Activated CD8-positive, alpha-beta memory T cell treated with anti-CD3 and anti-CD28 coated beads, Interleukin-2, amount 50 U/mL, for 1 hour (primary cell): ENCODE results near the gene ZNF512B.

Experiments used
- DNase-seq: peaks from one replicate; pipeline ENCODE4 v3.0.0-alpha.2; 2020; ENCODE audit errors: extremely low read depth

Gene ZNF512B

DNA sequence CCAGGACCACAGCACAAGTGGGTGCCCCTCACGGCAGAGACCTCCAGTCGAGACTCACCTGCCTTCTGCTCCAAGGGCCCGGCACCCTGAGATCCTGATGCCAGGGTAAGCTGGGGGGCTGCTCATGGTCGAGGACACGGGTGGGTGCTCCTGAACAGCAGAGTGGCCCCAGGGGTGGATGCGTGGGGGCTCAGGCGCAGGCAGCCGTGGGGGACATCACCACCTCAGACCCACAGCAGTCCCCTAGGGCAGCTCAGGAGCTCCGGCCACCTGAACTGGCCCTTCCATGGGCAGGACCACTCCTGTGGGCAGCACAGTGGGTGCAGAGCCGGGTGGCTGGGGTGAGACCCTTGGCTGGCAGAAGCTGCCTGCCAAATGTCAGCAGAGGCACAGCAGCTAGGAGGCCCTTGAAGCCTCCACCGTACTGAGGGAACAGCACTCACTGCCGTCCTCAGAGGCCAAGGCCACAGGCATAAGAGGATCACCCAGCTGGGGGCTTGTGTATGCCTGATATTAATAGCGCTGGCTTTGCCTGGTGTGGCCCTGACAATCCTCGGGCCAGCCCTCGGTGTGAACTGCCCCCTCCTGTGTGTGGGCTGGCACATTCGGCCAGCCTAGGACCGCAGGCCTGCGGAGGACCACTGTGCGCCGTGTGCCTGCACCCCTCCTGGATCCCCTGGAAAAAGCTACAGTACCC is 18.9 kb downstream of the ZNF512B start:
- DNase-seq, result no peak

DNA sequence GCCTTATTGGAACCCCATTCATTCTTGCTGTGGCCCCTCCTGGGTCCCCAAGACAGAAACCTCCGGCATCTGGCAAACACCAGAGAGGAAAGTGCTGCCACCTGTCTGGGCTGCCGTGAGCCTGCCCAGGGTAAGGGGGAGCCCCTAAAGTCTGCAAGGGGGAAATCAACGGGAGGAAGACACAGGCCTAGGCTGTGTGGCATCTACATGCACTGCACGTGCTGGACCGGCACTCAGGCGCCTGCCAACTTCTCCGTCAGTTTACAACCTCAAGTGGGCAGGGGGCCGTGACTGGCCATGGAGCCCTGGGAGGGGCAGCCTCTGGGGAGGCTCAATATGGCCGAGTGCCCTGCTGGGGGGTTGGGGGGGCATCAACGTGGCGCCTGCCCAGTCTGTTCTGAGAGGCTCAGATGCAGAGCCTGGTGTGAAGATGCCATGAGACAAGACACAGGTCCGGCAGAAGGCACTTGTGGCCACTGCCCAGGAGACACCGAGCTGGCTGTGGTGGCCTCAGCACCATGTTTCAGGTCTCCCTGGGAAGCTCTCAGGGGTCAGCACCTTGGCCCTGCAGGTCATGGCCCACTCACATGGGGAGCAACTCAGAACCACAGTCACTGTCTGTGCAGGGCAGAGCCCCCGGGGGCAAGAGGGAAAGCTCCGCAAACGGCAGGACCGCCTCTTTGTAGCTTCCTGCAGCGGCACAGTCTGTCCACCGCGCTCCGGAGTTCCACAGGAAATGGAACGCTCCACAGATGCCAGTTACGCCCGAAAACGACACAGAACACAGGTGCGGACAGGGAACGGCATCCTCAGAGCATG is 21.9 kb downstream of the ZNF512B start:
- DNase-seq, result no peak

DNA sequence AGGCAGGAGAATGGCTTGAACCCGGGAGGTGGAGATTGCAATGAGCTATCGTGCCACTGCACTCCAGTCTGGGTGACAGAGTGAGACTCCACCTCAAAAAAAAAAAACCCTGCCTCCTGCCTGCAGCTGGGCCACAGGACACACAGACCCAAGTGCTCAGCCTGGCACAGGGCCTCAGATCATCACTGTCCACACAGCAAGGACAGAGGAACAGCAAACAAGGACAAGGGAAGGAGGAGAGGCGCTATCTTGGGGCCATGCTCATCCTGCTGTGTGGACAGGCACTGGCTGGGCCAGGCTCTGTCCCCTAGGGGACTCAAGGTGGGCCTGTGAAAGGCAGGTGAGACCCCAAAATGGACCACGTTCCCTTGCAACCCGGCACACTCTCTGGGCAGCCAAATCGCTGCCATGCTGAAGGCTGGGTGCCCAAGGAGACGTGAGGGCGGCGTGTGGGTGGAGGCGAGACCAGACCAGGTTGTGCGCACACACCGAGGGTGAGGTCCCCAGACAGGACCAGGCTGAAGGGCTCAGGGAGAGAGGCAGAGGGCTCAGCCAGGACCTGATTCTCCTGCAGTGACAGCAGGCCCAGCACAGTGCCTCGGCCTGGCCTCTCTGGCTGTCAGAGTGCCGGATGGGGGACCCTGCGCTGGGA is 22.6 kb downstream of the ZNF512B start:
- no peak for DNase-seq

DNA sequence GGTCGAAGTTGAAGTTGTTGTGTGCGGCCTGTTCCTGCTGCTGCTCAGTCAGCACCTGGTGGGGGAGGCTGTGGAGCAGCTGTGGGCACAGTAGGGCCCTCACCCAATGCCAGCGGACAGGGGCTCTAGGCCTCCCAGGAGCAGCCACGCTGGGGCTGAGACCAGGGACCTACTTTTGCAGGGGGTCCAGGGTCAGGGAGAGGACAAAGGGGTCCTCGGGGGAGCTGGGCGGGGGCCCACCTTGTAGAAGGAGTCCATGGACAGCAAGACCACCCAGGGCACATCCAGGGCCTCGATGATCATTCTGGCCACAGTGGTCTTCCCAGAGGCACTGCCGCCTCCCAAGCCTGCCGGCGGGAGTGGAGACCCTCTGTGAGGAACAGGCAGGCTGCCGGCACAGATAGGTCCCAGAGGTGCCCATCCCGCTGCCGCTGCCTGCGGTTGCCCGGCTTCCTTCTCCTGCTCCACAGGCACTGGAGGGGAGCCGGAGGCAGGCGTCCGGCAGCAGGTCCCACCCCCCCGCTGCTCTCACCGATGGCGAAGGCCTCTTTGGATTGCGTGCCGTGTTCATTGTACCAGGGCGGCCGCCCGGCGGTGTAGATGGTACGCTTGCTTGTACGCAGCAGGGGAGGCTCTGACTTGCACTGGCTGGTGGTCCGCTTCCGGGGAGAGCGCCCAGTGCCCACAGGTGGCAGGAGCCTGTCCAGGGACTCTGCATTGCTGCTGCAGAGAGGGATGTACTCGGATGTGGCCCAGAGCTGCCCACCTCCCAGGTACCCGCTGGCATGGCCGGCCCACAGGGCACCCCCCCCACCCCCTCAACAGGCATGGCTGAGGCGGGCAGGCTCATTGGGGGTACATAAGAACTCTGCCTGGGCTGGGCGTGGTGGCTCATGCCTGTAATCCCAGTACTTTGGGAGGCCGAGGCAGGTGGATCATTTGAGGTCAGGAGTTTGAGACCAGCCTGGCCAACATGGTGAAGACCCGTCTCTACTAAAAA is 23.5 kb downstream of the ZNF512B start:
- no peak for DNase-seq

DNA sequence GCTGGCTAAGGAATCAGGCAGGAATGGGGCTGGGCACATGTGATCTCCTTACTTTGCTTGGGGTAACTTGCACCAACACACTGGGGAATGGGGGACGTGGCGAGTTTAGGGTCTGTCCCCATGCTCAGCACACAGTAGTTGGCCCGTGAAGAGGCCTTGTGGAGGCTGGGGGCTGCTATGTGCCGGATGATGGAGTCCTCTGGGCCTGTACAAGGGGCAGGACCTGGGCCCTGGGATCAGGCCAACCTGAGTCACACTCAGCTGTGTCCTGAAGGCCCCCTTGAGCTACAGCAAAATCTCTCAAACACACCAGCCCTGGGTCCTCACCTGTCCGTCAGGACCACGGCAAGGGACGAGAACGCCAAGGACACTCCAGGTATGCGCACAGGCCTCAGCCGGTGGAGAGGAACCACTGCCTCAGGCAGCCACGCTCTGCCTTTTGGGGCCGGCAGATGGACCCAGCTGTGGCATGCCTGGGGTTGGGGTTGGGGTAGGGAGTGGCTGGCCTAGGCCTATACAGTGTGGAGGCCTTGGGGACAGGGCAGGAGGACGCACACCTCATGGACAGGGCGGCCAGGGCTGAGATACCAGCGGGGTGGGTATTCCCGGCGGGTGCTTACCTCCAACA is 24.6 kb downstream of the ZNF512B start:
- DNase-seq, result no peak

- no peak for DNase-seq
Measured at GRCh38 chr20:63944078-63944941, 25.4 kb downstream of the ZNF512B start.

DNA sequence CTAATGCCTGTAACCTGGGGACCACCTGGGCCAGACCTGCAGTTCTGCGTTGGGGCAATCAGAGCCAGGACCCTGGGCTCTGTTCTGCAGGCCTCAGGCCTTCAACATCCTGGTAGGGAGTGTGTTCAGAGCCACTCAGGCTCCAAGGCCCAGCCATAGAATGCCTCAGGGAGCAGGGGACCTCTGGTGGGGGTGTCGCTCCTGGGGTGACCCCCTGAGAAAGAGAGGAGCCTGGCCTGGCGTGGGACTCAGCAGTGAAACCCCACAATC is 26.0 kb downstream of the ZNF512B start:
- DNase-seq, result no peak

GRCh38 chr20:63942969-63943807 is 26.5 kb downstream of the ZNF512B start:
- no peak for DNase-seq

DNA sequence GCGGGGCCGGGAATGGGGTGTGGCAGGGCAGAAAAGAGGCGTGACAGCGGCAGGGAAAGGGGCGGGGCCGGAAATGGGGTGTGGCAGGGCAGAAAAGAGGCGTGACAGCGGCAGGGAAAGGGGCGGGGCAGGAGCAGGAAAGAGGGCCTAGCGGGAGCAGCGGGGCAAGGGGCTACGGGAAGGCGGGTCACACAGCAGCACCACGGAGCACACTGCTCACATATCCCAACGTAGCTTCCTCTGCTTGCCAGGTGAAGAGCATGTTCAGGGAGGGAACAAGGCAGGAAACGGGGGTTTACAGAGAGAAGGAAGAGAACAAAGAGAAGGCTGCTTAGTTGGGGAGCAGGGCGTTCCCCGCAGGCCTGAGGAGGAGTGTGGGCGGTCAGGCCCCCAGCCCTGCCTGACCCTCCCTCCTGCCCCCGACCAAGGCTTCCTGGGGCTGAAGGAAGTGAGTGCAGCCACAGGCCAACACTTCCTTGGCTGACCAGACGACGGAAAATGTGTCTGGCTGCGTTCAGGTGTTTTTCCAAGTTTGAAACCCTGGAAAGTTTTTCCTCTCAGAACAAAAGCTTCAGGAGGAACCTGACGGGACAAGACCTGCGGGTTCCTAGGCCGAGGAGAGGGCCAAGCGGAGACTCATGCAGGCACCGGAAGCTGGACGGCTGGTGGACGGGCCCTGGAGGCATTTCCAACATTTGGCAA is 27.3 kb downstream of the ZNF512B start:
- no peak for DNase-seq

DNA sequence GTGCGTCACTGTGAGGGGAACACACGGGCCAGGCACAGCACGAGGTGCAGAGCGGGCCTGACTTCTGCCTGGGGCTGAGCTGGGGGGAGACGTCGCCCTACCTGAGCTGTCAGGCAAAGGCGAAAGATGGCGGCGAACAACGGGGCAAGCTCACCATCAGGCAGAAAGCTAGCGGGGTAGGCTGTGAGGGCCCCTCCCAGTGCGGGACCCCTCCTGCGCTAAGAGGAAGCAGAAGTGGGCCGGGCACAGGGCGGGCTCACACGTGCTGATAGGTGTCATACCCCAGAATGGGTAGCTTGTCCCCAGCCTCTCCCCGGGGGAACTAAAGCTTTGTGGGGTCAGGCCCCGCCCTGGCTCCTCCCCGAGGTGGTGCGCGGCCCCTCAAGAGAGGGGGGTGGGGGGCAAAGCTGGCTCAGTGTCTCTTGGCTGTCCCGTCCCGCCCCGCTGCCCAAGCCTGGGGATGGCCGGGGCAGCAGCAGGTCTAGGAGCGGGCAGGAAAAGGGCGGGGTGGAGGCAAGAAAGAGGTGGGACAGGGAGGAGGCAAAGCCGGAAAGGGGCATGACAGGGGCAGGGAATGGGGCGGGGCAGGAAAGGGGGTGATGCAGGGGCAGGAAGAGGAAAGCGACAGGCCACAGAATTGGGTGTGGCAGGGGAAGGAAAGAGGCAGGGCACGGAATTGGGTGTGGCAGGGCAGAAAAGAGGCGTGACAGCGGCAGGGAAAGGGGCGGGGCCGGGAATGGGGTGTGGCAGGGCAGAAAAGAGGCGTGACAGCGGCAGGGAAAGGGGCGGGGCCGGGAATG is 28.2 kb downstream of the ZNF512B start:
- peak; percentile 60 for DNase-seq

DNA sequence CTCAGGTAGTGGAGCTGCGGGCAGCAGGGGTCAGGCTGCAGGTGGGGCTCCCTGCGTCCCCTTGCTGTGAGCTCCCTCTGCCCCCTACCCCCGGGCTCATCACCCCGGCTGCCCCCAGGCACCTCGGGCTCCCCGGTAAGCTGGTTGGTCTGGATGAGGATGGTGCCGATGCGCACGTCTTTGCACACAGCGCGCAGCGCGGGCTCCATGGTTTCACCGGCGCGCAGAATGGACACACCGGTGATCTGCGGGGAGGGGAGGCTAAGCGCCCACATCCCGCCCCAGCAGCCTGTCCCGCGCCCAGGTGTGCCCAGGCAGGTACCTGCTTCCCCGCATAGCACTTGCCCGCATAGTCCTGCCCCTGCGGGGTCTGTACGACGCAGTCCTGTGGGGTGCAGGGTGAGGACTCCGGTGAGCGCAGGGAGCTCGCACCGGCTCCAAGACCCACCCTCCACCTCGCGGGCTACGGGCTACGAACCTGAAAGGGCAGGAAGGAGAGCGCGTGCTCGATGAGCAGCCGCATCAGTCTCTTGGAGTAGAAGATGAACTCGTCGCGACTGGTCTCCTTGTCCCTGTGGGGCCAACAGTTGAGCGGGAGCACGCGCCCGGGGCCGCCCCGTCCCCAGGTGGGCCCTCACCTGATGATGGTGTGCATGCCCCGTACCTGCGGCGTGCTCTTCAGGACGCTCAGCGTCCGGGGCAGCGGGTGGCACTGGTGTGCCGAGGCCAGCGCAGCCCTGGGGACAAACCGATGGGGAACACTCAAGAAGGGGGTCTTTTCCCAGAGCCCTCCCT is 29.1 kb downstream of the ZNF512B start:
- DNase-seq, result no peak

DNA sequence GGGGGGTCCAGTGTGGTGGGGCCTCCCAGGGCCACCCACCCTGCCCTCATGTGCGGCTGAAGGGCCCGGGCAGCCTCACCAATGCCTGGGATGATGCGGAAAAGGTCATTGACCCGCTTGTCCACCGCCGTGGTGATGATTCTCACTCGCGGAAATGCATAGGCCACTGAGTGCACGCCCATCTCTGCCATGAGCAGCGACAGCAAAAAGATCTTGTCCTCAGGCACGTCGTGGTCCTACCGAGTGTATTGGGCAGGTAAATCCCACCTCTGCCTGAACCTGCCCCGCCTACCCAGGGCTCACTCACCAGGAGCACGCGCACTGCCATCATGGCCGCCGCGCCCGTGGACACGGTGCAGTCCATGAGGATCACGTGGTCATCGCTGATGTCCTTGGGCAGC is 29.7 kb downstream of the ZNF512B start:
- no peak for DNase-seq

DNA sequence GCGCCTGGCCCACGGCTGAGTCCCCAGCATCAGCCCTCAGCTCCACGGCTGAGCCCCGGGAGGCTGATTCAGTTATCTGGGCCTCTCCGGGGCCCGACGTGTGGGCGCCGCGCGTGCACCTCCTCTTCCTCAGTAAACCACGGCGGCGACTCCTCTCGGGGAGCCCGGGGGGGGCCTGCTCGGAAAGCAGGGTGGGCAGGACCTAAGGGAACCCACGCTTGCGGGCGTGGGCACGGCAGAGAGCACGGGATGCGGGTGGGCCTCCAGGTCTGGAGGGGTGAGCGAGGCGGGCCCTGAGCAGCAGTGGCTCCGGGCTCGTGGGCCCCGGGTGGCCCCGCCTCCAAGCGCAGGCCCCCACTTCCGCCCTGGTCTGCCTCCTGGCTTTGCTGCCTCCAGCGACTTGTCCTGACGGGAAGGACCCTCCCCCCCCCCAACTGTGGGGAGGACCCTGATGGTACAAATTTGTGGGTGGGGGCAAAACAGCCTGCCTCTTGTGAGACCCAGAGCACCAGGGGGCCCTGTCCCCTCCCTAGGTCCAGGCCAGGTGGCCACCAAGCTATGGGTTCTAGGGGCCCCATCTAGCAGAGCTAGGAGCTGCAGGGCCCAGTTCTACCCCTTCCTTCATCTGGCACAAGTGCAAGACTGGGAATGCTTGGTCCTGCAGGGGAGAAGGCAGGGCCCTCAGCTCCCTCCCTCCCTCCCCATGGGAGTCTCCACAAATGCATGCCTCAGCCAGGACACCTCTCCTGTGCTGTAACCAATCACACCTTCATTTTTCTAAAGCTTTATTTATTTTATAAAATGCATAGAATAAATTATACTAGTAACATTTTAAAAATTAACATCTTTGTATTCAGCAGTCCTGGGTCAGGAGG is 30.4 kb downstream of the ZNF512B start:
- DNase-seq, result no peak

DNA sequence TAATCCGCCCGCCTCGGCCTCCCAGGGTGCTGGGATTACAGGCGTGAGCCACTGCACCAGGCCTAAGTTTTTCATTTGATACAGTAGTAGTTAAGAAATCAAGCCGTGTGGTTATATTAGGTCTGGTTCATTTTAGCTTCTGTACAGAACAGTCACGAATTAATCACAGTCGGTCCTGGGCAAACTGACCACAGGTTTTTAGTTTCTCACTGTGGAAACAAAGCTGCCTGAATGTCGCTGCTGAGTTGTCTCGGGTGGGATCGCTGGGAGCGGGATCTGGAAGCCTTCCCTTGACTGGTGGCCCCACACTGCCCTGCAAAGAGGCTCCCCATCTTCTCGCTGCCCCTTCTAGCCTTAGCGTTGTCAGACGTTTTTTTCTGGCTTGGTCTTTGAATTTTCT is 32.1 kb downstream of the ZNF512B start:
- DNase-seq, result no peak

GRCh38 chr20:63935447-63935846 is 34.3 kb downstream of the ZNF512B start:
- DNase-seq, result no peak
